ENCODE data around the gene TSPEAR. TPM values are rescaled to one million over a fixed set of nuclear protein-coding genes. Genes with fewer than 3 reads are reported as not detected.

TSPEAR gene
- total and polyA plus RNA-seq, 2 of the 13 experiments (the other 11 are each of a cell fraction or from before 2014, with no cell fraction given): 0.07 to 0.32 TPM

GRCh38 chr21:44482581-44483287 is 228.6 kb downstream of the TSPEAR start (continued):
- TF ChIP-seq ZNF18 (CRISPR knock-in tag; IDR thresholded peaks at IDR 0.05; ENCODE audit: insufficient replicate concordance) (no peak), MYNN (CRISPR knock-in tag; IDR thresholded peaks at IDR 0.05; ENCODE audit: low read depth) (no peak), IRF1 (CRISPR knock-in tag; IDR thresholded peaks at IDR 0.05; ENCODE audit: low read depth) (no peak), ZNF589 (CRISPR knock-in tag; conservative IDR thresholded peaks at IDR 0.05) (0 out of 2 replicates have a peak, but pooled peaks have one; percentile 35), BATF2 (CRISPR knock-in tag; IDR thresholded peaks at IDR 0.05) (no peak), ZNF30 (CRISPR knock-in tag; IDR thresholded peaks at IDR 0.05) (no peak), ZNF12 (CRISPR knock-in tag; IDR thresholded peaks at IDR 0.05) (no peak), KAT2B (IDR thresholded peaks at IDR 0.05; ENCODE audit: borderline replicate concordance, low read depth, low read length) (no peak), HOXA3 (CRISPR knock-in tag; IDR thresholded peaks at IDR 0.05) (peak; percentile 59; the same call in 1 of the 2 replicates), ZFP37 (CRISPR knock-in tag; IDR thresholded peaks at IDR 0.05; ENCODE audit: borderline replicate concordance) (no peak; the same call in 1 of the 2 replicates), ATF7-NPFF (CRISPR knock-in tag; IDR thresholded peaks at IDR 0.05; ENCODE audit: low read depth) (no peak), ZBTB21 (CRISPR knock-in tag; IDR thresholded peaks at IDR 0.05) (no peak; the same call in 1 of the 2 replicates), CEBPG (CRISPR knock-in tag; IDR thresholded peaks at IDR 0.05) (peak; percentile 9; the same call in 1 of the 2 replicates), SP1 (IDR thresholded peaks at IDR 0.05) (no peak), SP1 (CRISPR knock-in tag; IDR thresholded peaks at IDR 0.05) (peak; percentile 48; the same call in 1 of the 2 replicates), ZFY (CRISPR knock-in tag; IDR thresholded peaks at IDR 0.05) (peak; percentile 70), ZNF720 (CRISPR knock-in tag; IDR thresholded peaks at IDR 0.05) (no peak), NFYC (CRISPR knock-in tag; IDR thresholded peaks at IDR 0.05) (peak; percentile 84)
- TF ChIP-seq, protein P1, sequence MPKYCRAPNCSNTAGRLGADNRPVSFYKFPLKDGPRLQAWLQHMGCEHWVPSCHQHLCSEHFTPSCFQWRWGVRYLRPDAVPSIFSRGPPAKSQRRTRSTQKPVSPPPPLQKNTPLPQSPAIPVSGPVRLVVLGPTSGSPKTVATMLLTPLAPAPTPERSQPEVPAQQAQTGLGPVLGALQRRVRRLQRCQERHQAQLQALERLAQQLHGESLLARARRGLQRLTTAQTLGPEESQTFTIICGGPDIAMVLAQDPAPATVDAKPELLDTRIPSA (CRISPR knock-in tag; IDR thresholded peaks at IDR 0.05; ENCODE audit: borderline replicate concordance): no peak
- TF ChIP-seq, protein P2, sequence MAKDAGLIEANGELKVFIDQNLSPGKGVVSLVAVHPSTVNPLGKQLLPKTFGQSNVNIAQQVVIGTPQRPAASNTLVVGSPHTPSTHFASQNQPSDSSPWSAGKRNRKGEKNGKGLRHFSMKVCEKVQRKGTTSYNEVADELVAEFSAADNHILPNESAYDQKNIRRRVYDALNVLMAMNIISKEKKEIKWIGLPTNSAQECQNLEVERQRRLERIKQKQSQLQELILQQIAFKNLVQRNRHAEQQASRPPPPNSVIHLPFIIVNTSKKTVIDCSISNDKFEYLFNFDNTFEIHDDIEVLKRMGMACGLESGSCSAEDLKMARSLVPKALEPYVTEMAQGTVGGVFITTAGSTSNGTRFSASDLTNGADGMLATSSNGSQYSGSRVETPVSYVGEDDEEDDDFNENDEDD (CRISPR knock-in tag; IDR thresholded peaks at IDR 0.05; ENCODE audit: borderline replicate concordance): no peak
- TF ChIP-seq, protein P3, sequence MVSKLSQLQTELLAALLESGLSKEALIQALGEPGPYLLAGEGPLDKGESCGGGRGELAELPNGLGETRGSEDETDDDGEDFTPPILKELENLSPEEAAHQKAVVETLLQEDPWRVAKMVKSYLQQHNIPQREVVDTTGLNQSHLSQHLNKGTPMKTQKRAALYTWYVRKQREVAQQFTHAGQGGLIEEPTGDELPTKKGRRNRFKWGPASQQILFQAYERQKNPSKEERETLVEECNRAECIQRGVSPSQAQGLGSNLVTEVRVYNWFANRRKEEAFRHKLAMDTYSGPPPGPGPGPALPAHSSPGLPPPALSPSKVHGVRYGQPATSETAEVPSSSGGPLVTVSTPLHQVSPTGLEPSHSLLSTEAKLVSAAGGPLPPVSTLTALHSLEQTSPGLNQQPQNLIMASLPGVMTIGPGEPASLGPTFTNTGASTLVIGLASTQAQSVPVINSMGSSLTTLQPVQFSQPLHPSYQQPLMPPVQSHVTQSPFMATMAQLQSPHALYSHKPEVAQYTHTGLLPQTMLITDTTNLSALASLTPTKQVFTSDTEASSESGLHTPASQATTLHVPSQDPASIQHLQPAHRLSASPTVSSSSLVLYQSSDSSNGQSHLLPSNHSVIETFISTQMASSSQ (IDR thresholded peaks at IDR 0.05; ENCODE audit: low read depth): no peak
- TF ChIP-seq, protein P3 (CRISPR knock-in tag; IDR thresholded peaks at IDR 0.05; ENCODE audit: borderline replicate concordance): peak; percentile 51; the same call in 1 of the 2 replicates
